CD4-positive, CD25-positive, alpha-beta regulatory T cell (primary cell): Measurements from ENCODE around the gene PRKCQ. TPM values are rescaled to one million over a fixed set of nuclear protein-coding genes. Genes with fewer than 3 reads are reported as not detected.
A peak's percentile ranks its signal among the peaks of the same experiment; 100 is the strongest.
"Not testable (repeated sequence)": the region's sequence is repeated elsewhere in the genome, so short reads cannot be mapped to it uniquely, and the experiment has no call there.

Experiments
- ATAC-seq, 2 donors: fragments of 150-1000 bp; cut with Tn5 transposase; one replicate each; pipeline ENCODE4 v1.10.0; 2021; ENCODE audit warnings: low read depth in 2 of 2, moderate number of reproducible peaks in 2 of 2, moderate library complexity in 1 of 2
- DNase-seq, 3 donors: peaks; one replicate each; pipeline versions ENCODE4 v3.0.0 to v3.0.0-alpha.2; 2012 to 2022; ENCODE audit warnings: mixed read lengths in 1 of 3
- H3K27ac ChIP-seq: one replicate; pipeline ENCODE4 v1.7.0; 2013; ENCODE audit warnings: mild to moderate bottlenecking, low read length; ENCODE audit not compliant: insufficient read depth, poor library complexity, severe bottlenecking
- H3K27me3 ChIP-seq: one replicate; pipeline ENCODE4 v1.7.0; 2013; ENCODE audit warnings: low read length; ENCODE audit not compliant: control insufficient read depth, insufficient read depth
- H3K36me3 ChIP-seq: one replicate; pipeline ENCODE4 v1.7.0; 2013; ENCODE audit warnings: mild to moderate bottlenecking, low read length, moderate library complexity; ENCODE audit not compliant: control insufficient read depth, insufficient read depth
- H3K4me1 ChIP-seq: 2 replicates; pipeline ENCODE4 v1.7.0; 2013; ENCODE audit warnings: mild to moderate bottlenecking, low read length; ENCODE audit not compliant: insufficient read depth, control insufficient read depth, poor library complexity, severe bottlenecking
- H3K4me3 ChIP-seq: one replicate; pipeline ENCODE4 v1.7.0; 2013; ENCODE audit warnings: low read depth, mild to moderate bottlenecking, low read length, moderate library complexity
- H3K9me3 ChIP-seq, 2 experiments: 1 replicate in 1 of 2; 2 replicates in 1 of 2; pipeline ENCODE4 v1.7.0; 2013; ENCODE audit warnings: low read length in 2 of 2, mild to moderate bottlenecking in 1 of 2, moderate library complexity in 1 of 2; ENCODE audit not compliant: control insufficient read depth in 2 of 2
- H3K27ac Mint-ChIP-seq, 3 donors: one replicate each; pipeline ENCODE4 v1.8.0; 2020 to 2022; ENCODE audit warnings: mild to moderate bottlenecking in 3 of 3, mixed read lengths in 3 of 3, moderate library complexity in 2 of 3
- H3K27me3 Mint-ChIP-seq: one replicate; pipeline ENCODE4 v1.8.0; 2022; ENCODE audit warnings: mild to moderate bottlenecking, mixed read lengths
- H3K36me3 Mint-ChIP-seq: one replicate; pipeline ENCODE4 v1.8.0; 2020; ENCODE audit warnings: mixed read lengths
- H3K4me1 Mint-ChIP-seq, 4 donors: one replicate each; pipeline ENCODE4 v1.8.0; 2020 to 2022; ENCODE audit warnings: mixed read lengths in 4 of 4, mild to moderate bottlenecking in 1 of 4
- H3K4me3 Mint-ChIP-seq, 4 donors: one replicate each; pipeline ENCODE4 v1.8.0; 2020 to 2022; ENCODE audit warnings: mild to moderate bottlenecking in 4 of 4, mixed read lengths in 4 of 4, moderate library complexity in 3 of 4
- H3K9me3 Mint-ChIP-seq, 7 donors: one replicate each; pipeline ENCODE4 v1.8.0; 2020 to 2022; ENCODE audit warnings: mixed read lengths in 7 of 7, mild to moderate bottlenecking in 3 of 7, moderate library complexity in 2 of 7
- polyA plus RNA-seq, 4 donors: library from polyadenylated mRNA; unstranded; fragments of 300-500 nt; fragmentation: Illumina TruSeq; gene quantifications; one replicate each; pipeline ENCODE4 v1.2.3, GENCODE V29; 2021
- total RNA-seq: library from RNA; stranded (reverse); gene quantifications from one replicate; pipeline ENCODE4 v1.2.3, GENCODE V29; 2022

Gene PRKCQ
- total and polyA plus RNA-seq, 5 donors from 2014 or later, result 62.4 to 87.3 (median 69.2) TPM

GRCh38 chr10:6457376-6457775, 122.7 kb downstream of the PRKCQ start:
- Histone ChIP-seq H3K27ac (no peak overlapping the region), H3K4me1 (no peaks in the 10 kb centered on the region), H3K36me3 (peaks cover 84% of the 10 kb centered on the region), H3K4me3 (no peak overlapping the region), H3K27me3 (no peaks in the 10 kb centered on the region), H3K9me3 (no peaks in the 10 kb centered on the region)
- Mint-ChIP-seq H3K36me3 (peaks cover 81% of the 10 kb centered on the region), H3K4me3 (no peak overlapping the region), H3K9me3 (peaks cover 0 to 10% (median 2%) of the 10 kb centered on the region in 7 donors), H3K27ac (no peak overlapping the region), H3K4me1 (peaks cover 12 to 20% (median 15%) of the 10 kb centered on the region in 4 donors), H3K27me3 (no peaks in the 10 kb centered on the region)
- ATAC-seq (no peak), DNase-seq (no peak)

GRCh38 chr10:6456067-6456466, 124.0 kb downstream of the PRKCQ start:
- H3K36me3 Mint-ChIP-seq, result peaks cover 75% of the 10 kb centered on the region
- DNase-seq, result no peak
- Histone ChIP-seq H3K27ac (no peak overlapping the region), H3K9me3 (no peaks in the 10 kb centered on the region), H3K4me1 (no peaks in the 10 kb centered on the region), H3K27me3 (no peaks in the 10 kb centered on the region), H3K4me3 (no peak overlapping the region), H3K36me3 (peaks cover 71% of the 10 kb centered on the region)
- H3K4me3 Mint-ChIP-seq, result no peak overlapping the region
- peaks cover 4 to 18% (median 17%) of the 10 kb centered on the region in 4 donors for H3K4me1 Mint-ChIP-seq
- H3K9me3 Mint-ChIP-seq, result peaks cover 0 to 9% (median 2%) of the 10 kb centered on the region in 7 donors
- no peaks in the 10 kb centered on the region for H3K27me3 Mint-ChIP-seq
- ATAC-seq, result no peak
- H3K27ac Mint-ChIP-seq, result no peak overlapping the region

- H3K36me3 Mint-ChIP-seq, result peaks cover 73% of the 10 kb centered on the region
- no peaks in the 10 kb centered on the region for H3K27me3 Mint-ChIP-seq
- ATAC-seq, result no peak
- Histone ChIP-seq H3K36me3 (peaks cover 67% of the 10 kb centered on the region), H3K4me1 (no peaks in the 10 kb centered on the region), H3K9me3 (no peaks in the 10 kb centered on the region), H3K4me3 (no peak overlapping the region), H3K27ac (no peak overlapping the region), H3K27me3 (no peaks in the 10 kb centered on the region)
- H3K4me3 Mint-ChIP-seq, result no peak overlapping the region
- H3K4me1 Mint-ChIP-seq, result peaks cover 4 to 18% (median 14%) of the 10 kb centered on the region in 4 donors
- peaks cover 0 to 5% (median 1%) of the 10 kb centered on the region in 7 donors for H3K9me3 Mint-ChIP-seq
- no peak for DNase-seq
- no peak overlapping the region for H3K27ac Mint-ChIP-seq
Observed at GRCh38 chr10:6455592-6455991, 124.5 kb downstream of the PRKCQ start.

- Mint-ChIP-seq H3K27me3 (no peaks in the 10 kb centered on the region), H3K36me3 (peaks cover 42% of the 10 kb centered on the region), H3K4me3 (no peak overlapping the region), H3K9me3 (no peaks in the 10 kb centered on the region), H3K27ac (peak overlapping the region in 1 of 3 donors; percentile 85), H3K4me1 (peaks cover 8 to 44% (median 19%) of the 10 kb centered on the region in 4 donors)
- peaks cover 8% of the 10 kb centered on the region for H3K4me1 ChIP-seq
- DNase-seq, result no peak
- no peaks in the 10 kb centered on the region for H3K27me3 ChIP-seq
- ATAC-seq, result no peak
- H3K4me3 ChIP-seq, result no peak overlapping the region
- no peaks in the 10 kb centered on the region for H3K9me3 ChIP-seq
- H3K27ac ChIP-seq, result no peak overlapping the region
- peaks cover 33% of the 10 kb centered on the region for H3K36me3 ChIP-seq
Observed at GRCh38 chr10:6446711-6447110, 133.4 kb downstream of the PRKCQ start.

- Mint-ChIP-seq H3K9me3 (no peaks in the 10 kb centered on the region), H3K4me3 (peak overlapping the region in 2 of 4 donors; percentile 10 to 32), H3K4me1 (peaks cover 13 to 44% (median 19%) of the 10 kb centered on the region in 4 donors), H3K36me3 (peaks cover 44% of the 10 kb centered on the region), H3K27me3 (no peaks in the 10 kb centered on the region), H3K27ac (peak overlapping the region in 1 of 3 donors; percentile 93)
- Histone ChIP-seq H3K9me3 (no peaks in the 10 kb centered on the region), H3K27ac (no peak overlapping the region), H3K36me3 (peaks cover 42% of the 10 kb centered on the region), H3K4me1 (peaks cover 8% of the 10 kb centered on the region), H3K4me3 (no peak overlapping the region), H3K27me3 (no peaks in the 10 kb centered on the region)
- ATAC-seq, result peak; percentile 50 to 55
- DNase-seq, result peak; percentile 13 to 69 (median 42)
Observed at GRCh38 chr10:6445671-6446316, 134.3 kb downstream of the PRKCQ start.

GRCh38 chr10:6439875-6440274, 140.2 kb downstream of the PRKCQ start:
- H3K27me3 Mint-ChIP-seq, H3K4me3 ChIP-seq, H3K4me3 Mint-ChIP-seq, H3K27me3 ChIP-seq, H3K27ac ChIP-seq, H3K9me3 ChIP-seq, H3K9me3 Mint-ChIP-seq, H3K4me1 ChIP-seq, DNase-seq, ATAC-seq: not testable (repeated sequence)
- peaks cover 5 to 25% (median 17%) of the 10 kb centered on the region in 4 donors for H3K4me1 Mint-ChIP-seq
- peaks cover 80% of the 10 kb centered on the region for H3K36me3 ChIP-seq
- H3K27ac Mint-ChIP-seq, result peak overlapping the region; percentile 26 to 78 (median 35)
- H3K36me3 Mint-ChIP-seq, result peaks cover 59% of the 10 kb centered on the region

- H3K4me3 Mint-ChIP-seq, result no peak overlapping the region
- peaks cover 5 to 25% (median 12%) of the 10 kb centered on the region in 4 donors for H3K4me1 Mint-ChIP-seq
- Histone ChIP-seq H3K27ac (no peak overlapping the region), H3K4me1 (no peaks in the 10 kb centered on the region), H3K9me3 (no peaks in the 10 kb centered on the region), H3K27me3 (no peaks in the 10 kb centered on the region), H3K4me3 (no peak overlapping the region), H3K36me3 (peaks cover 91% of the 10 kb centered on the region)
- peaks cover 70% of the 10 kb centered on the region for H3K36me3 Mint-ChIP-seq
- H3K9me3 Mint-ChIP-seq, result no peaks in the 10 kb centered on the region
- no peaks in the 10 kb centered on the region for H3K27me3 Mint-ChIP-seq
- H3K27ac Mint-ChIP-seq, result no peak overlapping the region
- no peak for DNase-seq
- ATAC-seq, result no peak
Observed at GRCh38 chr10:6431861-6432260, 148.2 kb downstream of the PRKCQ start.

GRCh38 chr10:6431186-6431585, 148.9 kb downstream of the PRKCQ start:
- Mint-ChIP-seq H3K27me3 (no peaks in the 10 kb centered on the region), H3K36me3 (peaks cover 65% of the 10 kb centered on the region), H3K27ac (peak overlapping the region in 1 of 3 donors; percentile 4), H3K4me1 (peaks cover under 1 to 18% (median 11%) of the 10 kb centered on the region in 4 donors), H3K9me3 (no peaks in the 10 kb centered on the region), H3K4me3 (no peak overlapping the region)
- no peaks in the 10 kb centered on the region for H3K27me3 ChIP-seq
- H3K36me3 ChIP-seq, result peaks cover 86% of the 10 kb centered on the region
- no peak overlapping the region for H3K27ac ChIP-seq
- no peaks in the 10 kb centered on the region for H3K9me3 ChIP-seq
- H3K4me1 ChIP-seq, result no peaks in the 10 kb centered on the region
- DNase-seq (no peak), ATAC-seq (no peak)
- no peak overlapping the region for H3K4me3 ChIP-seq
